RWPE2 (cell line): ENCODE results near the gene ATG2A.
A peak's percentile ranks its signal among the peaks of the same experiment; 100 is the strongest.

ENCODE experiments used
- ATAC-seq: fragments of 200-7000 bp; cut with Tn5 transposase; 3 replicates; pipeline ENCODE4 v1.9.1; 2021; ENCODE audit warnings: low read depth
- DNase-seq: peaks from one replicate; pipeline ENCODE4 v3.0.0-alpha.2; 2020; ENCODE audit warnings: low spot score
- H3K27ac ChIP-seq: fragments of 450-650 bp; 2 replicates; pipeline ENCODE4 v1.5.1; 2017; ENCODE audit warnings: mild to moderate bottlenecking; ENCODE audit not compliant: poor library complexity, severe bottlenecking
- H3K27me3 ChIP-seq: fragments of 250-450 bp; sonication (Bioruptor Pico); 2 replicates; pipeline ENCODE4 v1.5.1; 2021; ENCODE audit warnings: mild to moderate bottlenecking, moderate library complexity; ENCODE audit not compliant: insufficient read depth, poor library complexity, severe bottlenecking
- H3K36me3 ChIP-seq: fragments of 250-450 bp; sonication (Bioruptor Pico); 2 replicates; pipeline ENCODE4 v1.5.1; 2020; ENCODE audit warnings: low read depth, mild to moderate bottlenecking, moderate library complexity
- H3K4me1 ChIP-seq: fragments of 250-450 bp; sonication (Bioruptor Pico); 2 replicates; pipeline ENCODE4 v1.5.1; 2021; ENCODE audit warnings: mild to moderate bottlenecking, moderate library complexity; ENCODE audit not compliant: insufficient read depth, poor library complexity, severe bottlenecking
- H3K4me3 ChIP-seq: fragments of 250-450 bp; sonication (Bioruptor Pico); 2 replicates; pipeline ENCODE4 v1.5.1; 2021; ENCODE audit warnings: mild to moderate bottlenecking, moderate library complexity; ENCODE audit not compliant: severe bottlenecking
- H3K9me3 ChIP-seq: fragments of 250-450 bp; sonication (Bioruptor Pico); 2 replicates; pipeline ENCODE4 v1.5.1; 2021; ENCODE audit warnings: mild to moderate bottlenecking, moderate library complexity; ENCODE audit not compliant: severe bottlenecking
- TF ChIP-seq, protein P1 (sequence below): fragments of 450-650 bp; IDR thresholded peaks from one replicate; pipeline ENCODE4 v1.5.1; 2017; ENCODE audit warnings: mild to moderate bottlenecking, moderate library complexity; ENCODE audit not compliant: poor library complexity, severe bottlenecking

The ATG2A gene

DNA sequence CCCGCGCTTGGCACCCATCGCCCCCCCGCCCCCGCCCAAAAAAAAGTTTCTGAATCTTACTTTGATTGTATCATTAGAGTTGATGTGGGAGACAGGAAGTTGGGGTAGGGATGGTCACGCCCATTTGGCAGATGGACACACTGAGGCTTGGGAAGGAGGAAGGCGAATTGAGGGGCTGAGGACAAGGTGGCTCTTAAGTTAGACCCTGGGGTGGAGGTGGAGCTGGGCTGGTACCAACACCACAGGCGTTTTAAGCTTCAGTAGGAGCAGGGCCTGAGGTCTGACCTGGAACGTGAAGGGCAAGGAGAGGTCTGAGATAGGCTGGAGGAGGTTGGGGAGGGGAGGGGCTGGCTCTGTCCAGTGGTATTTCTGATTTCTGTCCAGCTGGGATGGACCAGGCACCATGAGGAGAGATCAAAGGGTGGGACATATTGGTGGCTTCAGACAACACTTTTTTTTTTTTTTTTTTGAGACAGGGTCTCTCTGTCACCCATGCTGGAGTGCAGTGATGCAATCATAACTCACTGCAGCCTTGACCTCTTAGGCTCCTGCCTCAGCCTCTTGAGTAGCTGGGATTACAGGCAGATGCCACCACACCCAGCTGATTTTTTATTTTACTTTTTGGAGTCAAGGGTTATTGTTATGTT, 71.8 kb downstream of the ATG2A start:
- H3K27me3 ChIP-seq = no peaks in the 10 kb centered on the region
- H3K4me3 ChIP-seq = peak overlapping the region; percentile 47
- DNase-seq (no peak), ATAC-seq (no peak)
- peaks cover 13% of the 10 kb centered on the region for H3K4me1 ChIP-seq
- TF ChIP-seq, protein P1, sequence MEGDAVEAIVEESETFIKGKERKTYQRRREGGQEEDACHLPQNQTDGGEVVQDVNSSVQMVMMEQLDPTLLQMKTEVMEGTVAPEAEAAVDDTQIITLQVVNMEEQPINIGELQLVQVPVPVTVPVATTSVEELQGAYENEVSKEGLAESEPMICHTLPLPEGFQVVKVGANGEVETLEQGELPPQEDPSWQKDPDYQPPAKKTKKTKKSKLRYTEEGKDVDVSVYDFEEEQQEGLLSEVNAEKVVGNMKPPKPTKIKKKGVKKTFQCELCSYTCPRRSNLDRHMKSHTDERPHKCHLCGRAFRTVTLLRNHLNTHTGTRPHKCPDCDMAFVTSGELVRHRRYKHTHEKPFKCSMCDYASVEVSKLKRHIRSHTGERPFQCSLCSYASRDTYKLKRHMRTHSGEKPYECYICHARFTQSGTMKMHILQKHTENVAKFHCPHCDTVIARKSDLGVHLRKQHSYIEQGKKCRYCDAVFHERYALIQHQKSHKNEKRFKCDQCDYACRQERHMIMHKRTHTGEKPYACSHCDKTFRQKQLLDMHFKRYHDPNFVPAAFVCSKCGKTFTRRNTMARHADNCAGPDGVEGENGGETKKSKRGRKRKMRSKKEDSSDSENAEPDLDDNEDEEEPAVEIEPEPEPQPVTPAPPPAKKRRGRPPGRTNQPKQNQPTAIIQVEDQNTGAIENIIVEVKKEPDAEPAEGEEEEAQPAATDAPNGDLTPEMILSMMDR = no peak
- H3K9me3 ChIP-seq = no peaks in the 10 kb centered on the region
- H3K27ac ChIP-seq = peak overlapping the region; percentile 99
- H3K36me3 ChIP-seq = peaks cover 14% of the 10 kb centered on the region
